ENCODE data around the gene CUX1.
A peak's percentile ranks its signal among the peaks of the same experiment; 100 is the strongest.
"Not testable (repeated sequence)": the region's sequence is repeated elsewhere in the genome, so short reads cannot be mapped to it uniquely, and the experiment has no call there.

The CUX1 gene

DNA sequence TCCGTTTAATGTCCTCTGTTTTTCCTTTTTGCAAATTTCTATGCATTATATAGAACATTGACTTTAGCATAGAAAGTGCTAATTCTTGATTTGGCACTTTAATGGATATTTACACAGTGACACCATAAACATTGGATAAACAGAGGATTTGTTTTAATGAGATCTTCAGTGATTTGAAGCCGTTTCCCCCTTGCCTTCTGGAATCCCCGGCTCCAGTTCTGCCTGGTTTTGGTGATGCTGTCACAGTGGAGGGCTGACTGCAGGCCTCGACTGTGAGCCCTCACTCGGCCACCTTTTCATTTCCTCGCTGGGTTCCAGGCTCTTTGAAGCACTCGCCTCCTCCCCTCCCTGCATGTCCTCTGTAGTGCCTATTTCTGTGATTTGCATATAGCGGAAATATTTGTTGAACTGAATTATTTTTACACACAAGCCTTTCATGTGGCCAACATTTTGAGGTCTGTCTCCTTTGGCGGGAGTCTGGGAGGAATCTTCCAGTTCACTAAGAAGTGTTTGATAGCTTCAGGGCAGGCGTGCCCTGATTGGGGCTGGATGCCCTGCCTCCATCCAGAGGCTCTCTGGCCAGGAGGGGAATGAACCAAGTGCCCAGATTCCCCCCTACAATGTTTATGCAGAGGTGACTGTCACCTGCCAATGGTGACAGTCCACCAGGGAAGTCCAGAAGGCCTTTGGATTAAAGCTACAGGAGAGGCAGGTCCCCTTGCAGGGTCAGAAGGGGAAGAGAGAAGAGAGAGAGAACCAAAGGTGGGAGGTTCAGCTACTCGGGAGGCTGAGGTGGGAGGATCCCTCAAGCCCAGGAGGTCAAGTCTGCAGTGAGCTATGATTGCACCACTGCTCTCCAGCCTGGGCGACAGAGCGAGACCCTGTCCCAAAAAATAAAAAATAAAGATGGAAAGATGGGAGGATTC lies 67.5 kb downstream of the CUX1 start:
- peaks cover 40% of the 10 kb centered on the region for H3K4me1 Mint-ChIP-seq
- no peaks in the 10 kb centered on the region for H3K27me3 Mint-ChIP-seq
- no peak overlapping the region for H3K4me3 Mint-ChIP-seq
- peak overlapping the region; percentile 70 for H3K27ac Mint-ChIP-seq
- no peaks in the 10 kb centered on the region for H3K9me3 Mint-ChIP-seq
- H3K36me3 Mint-ChIP-seq: peaks cover 1% of the 10 kb centered on the region
- CTCF ChIA-PET: no interaction called here
- DNase-seq: peak; percentile 60

DNA sequence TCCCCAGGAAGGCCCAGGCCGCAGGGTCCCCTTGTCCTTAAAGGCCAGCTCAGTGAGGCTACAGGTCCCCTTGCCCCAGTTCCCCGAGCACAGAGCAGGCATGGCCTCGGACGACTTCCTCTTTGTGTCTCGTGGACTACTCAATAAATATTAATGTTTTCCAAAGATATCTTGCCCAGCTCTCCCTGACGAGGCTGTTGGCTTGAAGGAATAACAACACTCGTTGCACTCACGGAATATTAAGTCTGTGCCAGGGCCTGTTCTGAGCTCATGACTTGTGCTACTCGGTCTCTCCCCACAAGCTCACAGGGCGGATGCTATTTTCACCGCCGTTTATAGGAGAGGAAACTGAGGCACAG lies 68.2 kb downstream of the CUX1 start:
- no peak for DNase-seq
- Mint-ChIP-seq H3K27ac (no peak overlapping the region), H3K27me3 (no peaks in the 10 kb centered on the region), H3K4me3 (no peak overlapping the region), H3K4me1 (peaks cover 33% of the 10 kb centered on the region), H3K36me3 (peaks cover 1% of the 10 kb centered on the region), H3K9me3 (no peaks in the 10 kb centered on the region)
- CTCF ChIA-PET: no interaction called here

DNA sequence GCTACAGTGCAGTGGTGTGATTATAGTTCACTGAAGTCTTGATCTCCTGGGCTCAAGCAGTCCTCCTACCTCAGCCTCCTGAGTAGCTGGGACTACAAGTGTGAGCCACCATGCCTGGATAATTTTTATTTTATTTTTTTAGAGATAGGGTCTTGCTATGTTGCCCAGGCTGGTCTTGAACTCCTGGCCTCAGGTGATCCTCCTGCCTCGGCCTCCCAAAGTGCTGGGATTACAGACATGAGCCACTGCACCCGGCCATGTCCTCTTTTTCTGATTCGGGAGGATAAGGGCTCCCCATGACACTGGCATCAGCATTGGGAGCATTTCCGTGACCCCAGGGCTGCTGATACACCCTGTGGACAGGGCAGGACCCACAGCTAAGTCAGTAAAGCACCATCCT lies 69.9 kb downstream of the CUX1 start:
- CTCF ChIA-PET: not testable (repeated sequence)
- peaks cover 24% of the 10 kb centered on the region for H3K4me1 Mint-ChIP-seq

DNA sequence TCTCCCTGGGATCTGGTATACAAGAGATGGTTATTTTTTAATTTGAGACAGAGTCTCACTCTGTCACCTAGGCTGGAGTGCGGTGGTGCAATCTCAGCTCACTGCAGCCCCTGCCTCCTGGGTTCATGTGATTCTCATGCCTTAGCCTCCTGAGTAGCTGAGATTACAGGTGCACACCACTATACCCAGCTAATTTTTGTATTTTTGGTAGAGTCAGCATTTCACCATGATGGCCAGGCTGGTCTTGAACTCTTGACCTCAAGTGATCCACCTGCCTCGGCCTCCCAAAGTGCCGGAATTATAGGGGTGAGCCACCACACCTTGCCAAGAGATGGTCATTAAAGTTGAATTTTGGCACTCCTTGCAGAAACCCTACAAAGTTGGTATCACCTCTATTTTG lies 71.1 kb downstream of the CUX1 start:
- H3K27me3 Mint-ChIP-seq, H3K9me3 Mint-ChIP-seq, DNase-seq, H3K4me3 Mint-ChIP-seq, H3K36me3 Mint-ChIP-seq, H3K27ac Mint-ChIP-seq, CTCF ChIA-PET: not testable (repeated sequence)
- peaks cover 24% of the 10 kb centered on the region for H3K4me1 Mint-ChIP-seq

More for the DNA sequence above, 69.9 kb downstream of the CUX1 start:
- H3K27ac Mint-ChIP-seq, H3K36me3 Mint-ChIP-seq, DNase-seq, H3K4me3 Mint-ChIP-seq, H3K27me3 Mint-ChIP-seq, H3K9me3 Mint-ChIP-seq: not testable (repeated sequence)

DNA sequence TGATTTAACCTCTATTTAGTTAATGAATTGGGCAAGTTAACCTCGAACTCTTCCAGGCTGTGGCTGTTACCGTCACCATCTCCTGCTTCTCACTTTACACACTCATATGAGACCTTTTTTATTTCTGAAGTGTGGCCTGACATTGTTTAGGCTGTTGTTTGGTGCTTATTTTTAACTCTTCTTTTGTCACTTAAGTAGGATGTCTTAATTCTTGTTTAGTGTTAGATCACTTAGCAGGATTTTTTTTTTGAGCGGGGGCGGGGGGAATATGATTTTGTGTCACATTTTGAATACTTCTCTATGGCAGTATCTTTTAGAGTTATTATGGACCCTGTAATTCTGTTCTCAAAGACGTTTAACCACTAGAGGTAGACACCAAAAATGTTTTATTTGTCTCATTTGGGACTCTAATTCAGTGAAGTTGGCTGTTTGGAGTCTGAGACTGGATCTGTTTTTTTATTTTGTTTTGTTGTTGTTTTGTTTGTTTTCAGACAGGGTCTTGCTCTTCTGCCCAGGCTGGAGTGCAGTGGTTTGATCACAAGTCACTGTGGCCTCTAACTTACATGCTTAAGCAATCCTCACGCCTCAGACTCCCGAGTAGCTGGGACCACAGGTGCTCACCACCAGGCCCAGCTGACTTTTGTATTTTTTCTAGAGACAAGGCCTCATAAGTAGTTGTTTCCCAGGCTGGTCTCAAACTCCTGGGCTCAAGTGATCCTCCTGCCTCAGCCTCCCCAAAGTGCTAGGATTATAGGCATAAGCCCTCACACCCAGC lies 73.5 kb downstream of the CUX1 start:
- no peaks in the 10 kb centered on the region for H3K9me3 Mint-ChIP-seq
- no peaks in the 10 kb centered on the region for H3K27me3 Mint-ChIP-seq
- CTCF ChIA-PET: interaction anchor here (0.9 kb wide), 1 partner anchor 10 kb away, joined by 3 read pairs; no protein-coding TSS in a partner anchor
- H3K27ac Mint-ChIP-seq: no peak overlapping the region
- H3K4me1 Mint-ChIP-seq: peaks cover 2% of the 10 kb centered on the region
- H3K4me3 Mint-ChIP-seq: no peak overlapping the region
- H3K36me3 Mint-ChIP-seq: no peaks in the 10 kb centered on the region
- no peak for DNase-seq

DNA sequence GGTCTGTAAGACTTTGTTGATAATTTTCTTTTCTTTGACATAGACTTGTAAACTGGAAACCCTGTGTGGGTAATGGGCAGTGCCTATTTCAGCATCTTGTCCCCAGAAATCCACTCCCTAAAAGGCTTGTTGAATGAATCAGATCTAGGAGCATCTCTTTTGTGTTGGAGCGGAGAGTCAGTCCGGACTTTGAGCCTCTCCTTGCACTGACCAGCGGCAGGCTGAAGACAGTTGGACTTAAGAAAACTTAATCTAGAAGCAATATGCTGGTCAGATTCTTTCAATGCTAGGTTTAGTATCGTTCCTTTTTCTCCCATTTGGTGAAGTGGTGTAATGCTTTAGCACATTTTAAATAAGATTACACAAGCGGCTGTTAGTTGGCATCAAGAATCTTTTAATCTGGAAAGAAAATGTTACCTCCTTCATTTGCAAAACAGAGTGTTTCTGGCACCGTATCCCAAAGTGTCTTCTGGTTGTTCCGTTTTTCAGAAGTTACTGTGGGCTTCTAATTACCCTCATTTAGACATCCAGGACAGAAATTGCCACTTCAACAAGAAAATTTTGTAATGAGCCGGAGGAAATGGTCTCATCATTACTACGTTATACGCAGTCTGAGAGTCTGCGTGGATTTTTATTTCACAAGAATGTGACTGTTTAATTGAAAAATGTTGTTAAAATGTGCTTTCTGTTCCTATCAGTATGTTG lies 74.7 kb downstream of the CUX1 start:
- no peak overlapping the region for H3K4me3 Mint-ChIP-seq
- no peak for DNase-seq
- H3K36me3 Mint-ChIP-seq: no peaks in the 10 kb centered on the region
- no peaks in the 10 kb centered on the region for H3K9me3 Mint-ChIP-seq
- no peaks in the 10 kb centered on the region for H3K4me1 Mint-ChIP-seq
- CTCF ChIA-PET: no interaction called here
- H3K27ac Mint-ChIP-seq: no peak overlapping the region
- H3K27me3 Mint-ChIP-seq: no peaks in the 10 kb centered on the region

DNA sequence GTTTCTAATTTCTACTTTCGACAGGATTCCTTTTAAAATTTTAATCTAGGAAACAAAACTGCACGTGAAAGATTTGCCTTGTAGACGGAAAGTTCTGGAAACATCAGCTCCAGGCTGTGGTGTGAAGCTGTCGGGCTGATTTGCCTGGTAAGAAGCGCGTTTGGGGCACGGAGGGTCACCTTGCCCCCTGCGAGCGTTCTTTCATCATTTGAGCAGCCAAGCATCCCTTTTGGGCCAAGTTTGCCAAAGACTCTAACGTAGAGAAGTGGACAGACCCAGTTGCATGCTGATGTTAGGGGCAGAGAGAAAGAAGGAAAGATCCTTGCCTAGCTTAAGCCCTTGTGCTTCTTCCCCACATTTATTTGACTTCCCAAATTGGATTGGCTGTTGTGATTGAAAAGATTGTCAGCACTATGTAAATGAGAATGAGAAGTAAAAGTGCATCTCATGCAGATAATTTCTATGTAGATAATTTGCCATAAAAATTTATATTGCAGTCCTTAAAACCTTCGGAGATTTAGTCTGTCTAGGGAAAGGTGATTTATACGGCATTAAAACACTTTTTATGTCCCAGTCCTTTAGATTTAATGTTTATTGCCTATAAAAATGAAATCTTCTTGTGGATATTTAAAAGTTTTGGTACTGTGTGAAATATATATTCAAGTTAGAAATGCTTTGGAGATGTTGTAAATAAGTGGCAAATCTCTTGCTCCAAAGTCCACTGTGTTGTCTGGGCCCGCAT lies 76.1 kb downstream of the CUX1 start:
- Mint-ChIP-seq H3K27me3 (no peaks in the 10 kb centered on the region), H3K4me1 (no peaks in the 10 kb centered on the region), H3K4me3 (no peak overlapping the region), H3K9me3 (no peaks in the 10 kb centered on the region), H3K36me3 (no peaks in the 10 kb centered on the region), H3K27ac (no peak overlapping the region)
- CTCF ChIA-PET: no interaction called here
- no peak for DNase-seq

DNA sequence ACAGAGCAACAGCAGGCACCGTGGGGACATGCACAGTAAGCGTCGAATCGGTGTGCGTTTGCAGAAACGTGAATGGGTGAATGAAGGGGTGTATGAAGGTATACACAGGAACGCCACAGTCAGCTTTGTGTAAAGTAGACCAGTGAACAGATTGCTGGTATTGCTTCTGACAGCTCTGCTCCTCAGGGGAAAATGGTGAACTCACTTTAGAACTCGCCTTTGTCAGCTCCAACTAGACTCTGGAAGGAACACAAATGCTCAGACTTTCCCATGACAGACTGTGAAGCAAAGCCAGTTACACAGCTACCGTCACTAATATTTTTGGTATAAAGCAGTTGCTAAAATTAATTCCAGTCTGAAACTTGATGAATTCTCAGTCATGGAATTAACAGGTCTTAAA lies 78.9 kb downstream of the CUX1 start:
- no peak for DNase-seq
- no peaks in the 10 kb centered on the region for H3K4me1 Mint-ChIP-seq
- no peaks in the 10 kb centered on the region for H3K27me3 Mint-ChIP-seq
- H3K36me3 Mint-ChIP-seq: no peaks in the 10 kb centered on the region
- CTCF ChIA-PET: no interaction called here
- no peaks in the 10 kb centered on the region for H3K9me3 Mint-ChIP-seq
- no peak overlapping the region for H3K4me3 Mint-ChIP-seq
- H3K27ac Mint-ChIP-seq: no peak overlapping the region

DNA sequence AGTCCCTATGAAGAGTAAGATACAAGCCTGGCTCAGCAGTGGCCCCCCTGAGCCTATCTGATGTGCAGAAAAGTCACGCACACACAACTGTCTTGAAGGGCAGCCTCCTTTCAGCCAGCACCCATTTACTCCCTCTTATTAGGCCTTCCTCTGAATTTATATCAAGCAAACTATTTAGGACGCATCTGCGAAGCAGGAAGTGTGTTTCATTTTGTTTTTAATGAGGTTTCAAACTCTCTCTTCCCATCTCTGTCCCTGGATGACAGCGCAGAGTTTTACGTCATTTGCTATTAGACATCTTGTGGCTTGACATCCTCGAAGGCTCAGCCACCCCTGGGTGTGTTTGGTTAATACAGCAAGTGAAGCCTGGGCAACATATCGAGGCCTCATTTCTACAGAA lies 79.5 kb downstream of the CUX1 start:
- H3K9me3 Mint-ChIP-seq: no peaks in the 10 kb centered on the region
- no peak overlapping the region for H3K4me3 Mint-ChIP-seq
- CTCF ChIA-PET: no interaction called here
- H3K36me3 Mint-ChIP-seq: no peaks in the 10 kb centered on the region
- DNase-seq: no peak
- H3K27me3 Mint-ChIP-seq: no peaks in the 10 kb centered on the region
- H3K27ac Mint-ChIP-seq: no peak overlapping the region
- H3K4me1 Mint-ChIP-seq: no peaks in the 10 kb centered on the region

DNA sequence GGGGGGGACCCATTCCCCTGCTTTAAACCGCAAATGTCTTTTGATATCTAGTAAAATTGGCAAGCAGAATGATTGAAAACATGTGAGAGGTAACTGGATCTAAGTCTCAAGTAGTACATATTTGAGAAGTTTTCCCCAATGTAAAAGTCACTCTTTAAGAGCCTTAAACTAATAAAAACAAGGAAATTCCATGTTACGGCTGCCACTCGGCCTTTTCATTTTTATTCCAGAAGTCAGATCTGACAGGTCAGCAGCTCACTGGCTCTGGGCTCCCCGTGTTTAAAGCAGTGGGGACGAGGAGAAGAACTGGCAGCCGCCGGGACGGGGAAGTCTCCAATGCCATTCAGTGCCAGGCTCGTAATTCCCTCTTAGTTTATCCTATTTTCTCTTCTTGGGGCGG lies 80.7 kb downstream of the CUX1 start:
- H3K36me3 Mint-ChIP-seq: no peaks in the 10 kb centered on the region
- H3K4me3 Mint-ChIP-seq: no peak overlapping the region
- no peaks in the 10 kb centered on the region for H3K9me3 Mint-ChIP-seq
- CTCF ChIA-PET: no interaction called here
- H3K27ac Mint-ChIP-seq: no peak overlapping the region
- no peaks in the 10 kb centered on the region for H3K27me3 Mint-ChIP-seq
- H3K4me1 Mint-ChIP-seq: no peaks in the 10 kb centered on the region
- DNase-seq: no peak

DNA sequence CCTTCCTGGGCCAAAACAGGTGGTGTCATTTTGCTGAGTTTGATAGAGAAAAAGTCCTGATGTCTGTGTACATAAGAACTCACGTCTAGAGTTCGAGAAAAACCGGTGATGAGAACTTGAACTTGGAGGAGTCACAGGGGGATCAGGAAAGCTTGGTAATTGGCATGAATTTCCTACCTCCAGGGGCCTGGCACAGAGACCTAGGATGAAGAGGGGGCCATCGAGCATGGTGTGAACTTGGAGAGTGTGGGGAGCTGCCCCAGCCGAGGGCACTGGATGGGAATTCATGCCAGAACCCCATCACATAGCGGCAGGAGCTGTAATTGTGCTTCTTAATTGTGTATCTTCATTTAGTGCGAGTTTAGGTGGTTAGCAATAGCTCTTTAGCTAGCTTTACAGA lies 82.2 kb downstream of the CUX1 start:
- Mint-ChIP-seq H3K36me3 (no peaks in the 10 kb centered on the region), H3K4me1 (no peaks in the 10 kb centered on the region), H3K9me3 (no peaks in the 10 kb centered on the region), H3K27ac (no peak overlapping the region), H3K27me3 (no peaks in the 10 kb centered on the region), H3K4me3 (no peak overlapping the region)
- DNase-seq: no peak
- CTCF ChIA-PET: no interaction called here

DNA sequence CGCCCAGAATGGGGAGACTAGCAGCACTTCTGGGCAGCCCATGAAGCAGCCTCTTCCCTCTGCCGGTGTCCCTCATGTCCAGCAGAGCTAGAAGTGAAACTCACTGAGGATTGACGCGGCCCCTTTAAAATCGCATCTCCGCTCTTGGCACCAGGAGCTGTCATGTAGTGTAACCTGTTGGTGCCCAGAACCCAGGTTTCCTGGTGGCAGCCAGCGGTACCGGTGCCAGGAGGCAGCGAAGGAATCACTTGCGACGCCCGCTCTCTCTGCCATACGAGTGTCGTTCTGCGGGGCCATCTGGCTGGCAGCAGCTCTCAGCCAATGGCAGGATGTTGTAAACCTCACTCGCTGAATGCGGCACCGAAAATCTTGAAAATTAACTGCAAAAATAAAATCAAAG lies 82.7 kb downstream of the CUX1 start:
- no peak for DNase-seq
- Mint-ChIP-seq H3K4me1 (no peaks in the 10 kb centered on the region), H3K4me3 (no peak overlapping the region), H3K9me3 (no peaks in the 10 kb centered on the region), H3K36me3 (no peaks in the 10 kb centered on the region), H3K27ac (no peak overlapping the region), H3K27me3 (no peaks in the 10 kb centered on the region)
- CTCF ChIA-PET: interaction anchor here (0.6 to 1.0 kb wide), 2 partner anchors 9 to 463 kb away, joined by 3 read pairs; no protein-coding TSS in a partner anchor

DNA sequence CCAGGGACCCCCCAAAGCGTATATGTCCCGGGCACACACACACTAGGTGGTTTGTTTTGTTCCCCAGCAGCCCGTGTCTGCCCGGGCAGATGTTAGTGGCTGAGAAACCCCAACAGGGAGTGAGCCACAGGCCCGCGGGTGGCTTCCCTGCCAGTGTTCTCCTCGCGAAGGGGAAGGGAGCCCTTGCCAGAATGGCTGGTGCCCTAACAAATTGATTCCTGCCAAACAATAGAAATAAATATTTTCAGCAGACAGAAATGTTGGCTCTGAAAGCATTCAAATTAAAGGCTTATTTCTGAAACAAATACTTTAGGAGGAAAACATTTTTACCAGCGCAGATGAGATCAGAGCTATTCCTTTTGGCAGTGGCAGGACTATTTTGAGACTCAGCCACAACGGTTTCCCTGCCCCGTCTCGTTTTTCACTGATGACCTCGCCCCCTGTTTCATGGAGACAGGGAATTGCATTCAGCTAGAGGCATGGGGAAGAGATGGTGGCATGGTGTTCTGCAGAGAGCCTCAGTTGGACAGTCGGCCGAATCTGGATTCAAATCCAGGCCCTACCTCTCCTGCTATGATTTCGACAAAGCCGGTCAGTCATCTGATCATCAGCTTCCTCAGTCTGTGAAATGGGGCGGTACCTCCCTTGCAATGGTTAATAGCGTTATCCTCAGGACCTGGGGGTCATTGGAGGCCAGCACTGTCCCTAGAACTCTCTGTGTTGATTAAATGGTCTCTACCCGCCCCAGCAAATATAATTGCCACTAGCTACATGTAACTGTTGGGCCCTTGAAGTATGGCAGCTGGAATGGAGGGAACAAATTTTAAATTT lies 84.5 kb downstream of the CUX1 start:
- no peak overlapping the region for H3K27ac Mint-ChIP-seq
- H3K4me1 Mint-ChIP-seq: no peaks in the 10 kb centered on the region
- H3K36me3 Mint-ChIP-seq: no peaks in the 10 kb centered on the region
- no peak overlapping the region for H3K4me3 Mint-ChIP-seq
- CTCF ChIA-PET: no interaction called here
- no peaks in the 10 kb centered on the region for H3K9me3 Mint-ChIP-seq
- no peaks in the 10 kb centered on the region for H3K27me3 Mint-ChIP-seq
- no peak for DNase-seq

Measured in activated naive CD4-positive, alpha-beta T cell treated with anti-CD3 and anti-CD28 coated beads, Interleukin-2, amount 10 ng/mL, durations not matched to agents 7 days and 5 days (primary cell).